ENCODE results near the gene ZHX3.

DNA sequence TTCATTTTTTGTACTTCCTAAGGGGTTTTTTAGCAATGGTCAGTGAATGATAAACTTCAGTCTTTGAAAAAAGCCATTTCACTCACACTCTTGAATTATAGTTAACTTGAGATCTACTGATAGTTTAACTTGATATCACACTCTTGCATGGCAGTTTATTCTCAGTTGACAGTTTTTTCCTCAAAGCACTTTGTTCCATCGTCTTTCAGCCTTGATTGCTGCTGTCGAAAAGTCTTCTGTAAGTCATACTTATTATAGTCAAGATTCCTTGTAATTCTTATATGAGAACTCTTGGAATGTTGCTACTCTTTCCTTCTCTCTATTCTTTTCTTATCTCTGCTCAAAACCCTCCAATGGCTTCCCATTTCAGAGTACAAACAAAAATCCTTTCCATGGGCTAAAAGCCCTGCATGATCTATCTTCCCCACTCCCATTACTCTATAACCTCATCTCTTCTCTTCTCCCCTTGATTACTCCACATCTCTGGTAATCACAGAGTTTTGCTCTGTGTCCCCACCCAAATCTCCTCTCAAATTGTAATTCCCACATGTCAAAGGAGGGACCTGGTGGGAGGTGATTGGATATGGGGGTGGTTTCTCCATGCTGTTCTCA, 31.2 kb downstream of the ZHX3 start:
- TF ChIP-seq POLR2AphosphoS5 (IDR thresholded peaks at IDR 0.05; ENCODE audit: low read depth, low read length) (no peak), POLR2A (IDR thresholded peaks at IDR 0.05; ENCODE audit: low read depth, low read length) (no peak), TAF1 (IDR thresholded peaks at IDR 0.05; ENCODE audit: low read depth, low read length) (no peak), SPI1 (IDR thresholded peaks at IDR 0.05; ENCODE audit: low read depth, low read length) (no peak), POU2F2 (IDR thresholded peaks at IDR 0.05; ENCODE audit: low read depth, low read length) (no peak)

Data from GM12891 (cell line).